Neural progenitor cell (in vitro differentiated cells): ENCODE results near the gene ZNF444.

Source experiments
- EZH2 ChIP-seq: fragments of 200-600 bp; sonication (generic); IDR thresholded peaks from 2 replicates; pipeline ENCODE4 v1.6.1; 2017; ENCODE audit warnings: antibody characterized with exemption, mild to moderate bottlenecking, moderate library complexity
- EZH2phosphoT487 ChIP-seq: fragments of 200-600 bp; sonication (generic); IDR thresholded peaks from 2 replicates; pipeline ENCODE4 v1.6.1; 2017; ENCODE audit warnings: antibody characterized with exemption
- TF ChIP-seq, protein P1 (sequence below): fragments of 200-600 bp; sonication (generic); IDR thresholded peaks from 2 replicates; pipeline ENCODE4 v1.5.1; 2017; ENCODE audit warnings: antibody characterized with exemption, mild to moderate bottlenecking

DNA sequence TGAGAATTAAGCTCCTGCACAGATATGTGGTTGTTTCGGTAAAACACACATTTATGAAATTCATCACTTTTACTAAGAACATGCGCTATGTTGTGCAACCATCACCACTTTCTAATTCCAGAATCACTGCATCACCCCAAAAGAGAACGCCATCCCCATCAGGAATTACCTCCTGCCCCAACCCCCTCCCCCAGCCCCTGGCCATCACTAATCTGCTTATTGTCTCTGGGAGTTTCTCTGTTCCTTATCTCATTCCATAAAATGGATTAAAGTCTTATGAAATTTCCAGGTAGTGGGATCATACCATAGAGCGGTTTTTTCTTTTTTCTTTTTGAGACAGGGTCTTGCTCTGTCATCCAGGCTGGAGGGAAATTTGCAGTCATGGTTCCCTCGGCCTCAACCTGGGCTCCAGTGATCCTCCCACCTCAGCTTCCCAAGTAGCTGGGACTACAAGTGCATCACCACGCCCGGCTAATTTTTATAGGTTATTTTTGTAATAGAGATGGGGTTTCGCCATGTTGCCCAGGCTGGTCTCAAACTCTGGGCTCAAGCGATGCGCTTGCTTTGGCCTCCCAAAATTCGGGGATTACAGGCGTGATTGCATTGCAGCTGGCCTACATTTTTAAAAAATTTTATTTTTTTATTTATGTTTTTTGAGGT lies 53.0 kb downstream of the ZNF444 start:
- TF ChIP-seq, protein P1, sequence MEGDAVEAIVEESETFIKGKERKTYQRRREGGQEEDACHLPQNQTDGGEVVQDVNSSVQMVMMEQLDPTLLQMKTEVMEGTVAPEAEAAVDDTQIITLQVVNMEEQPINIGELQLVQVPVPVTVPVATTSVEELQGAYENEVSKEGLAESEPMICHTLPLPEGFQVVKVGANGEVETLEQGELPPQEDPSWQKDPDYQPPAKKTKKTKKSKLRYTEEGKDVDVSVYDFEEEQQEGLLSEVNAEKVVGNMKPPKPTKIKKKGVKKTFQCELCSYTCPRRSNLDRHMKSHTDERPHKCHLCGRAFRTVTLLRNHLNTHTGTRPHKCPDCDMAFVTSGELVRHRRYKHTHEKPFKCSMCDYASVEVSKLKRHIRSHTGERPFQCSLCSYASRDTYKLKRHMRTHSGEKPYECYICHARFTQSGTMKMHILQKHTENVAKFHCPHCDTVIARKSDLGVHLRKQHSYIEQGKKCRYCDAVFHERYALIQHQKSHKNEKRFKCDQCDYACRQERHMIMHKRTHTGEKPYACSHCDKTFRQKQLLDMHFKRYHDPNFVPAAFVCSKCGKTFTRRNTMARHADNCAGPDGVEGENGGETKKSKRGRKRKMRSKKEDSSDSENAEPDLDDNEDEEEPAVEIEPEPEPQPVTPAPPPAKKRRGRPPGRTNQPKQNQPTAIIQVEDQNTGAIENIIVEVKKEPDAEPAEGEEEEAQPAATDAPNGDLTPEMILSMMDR = no peak
- TF ChIP-seq EZH2 = no peak
- TF ChIP-seq EZH2phosphoT487 = no peak
